K562 (cell line): ENCODE measurements around the gene TANGO6. TPM values are rescaled to one million over a fixed set of nuclear protein-coding genes. Genes with fewer than 3 reads are reported as not detected.

Experiments
- ATAC-seq: fragments of 200-7000 bp; cut with Tn5 transposase; 3 replicates; pipeline ENCODE4 v1.9.1; 2020; ENCODE audit warnings: moderate library complexity
- BruUV-seq: library from RNA; stranded (reverse); fragments of 400-500 nt; replicated peaks from 2 replicates; lab custom pipeline; 2021; lab: Mats Ljungman, UMichigan
- CTCF ChIA-PET: fragments of 300-600 bp; formaldehyde crosslinking; extraction: SDS; loops from one replicate; lab custom pipeline; 2021; ENCODE audit warnings: low intra/inter-chr PET ratio; lab: Yijun Ruan, JAX
- POLR2A ChIA-PET: fragments of 300-600, 350-650 bp; sonication (Branson Sonifier 250); formaldehyde crosslinking; extraction: SDS; loops from one replicate; lab custom pipeline; 2021; ENCODE audit warnings: antibody characterized with exemption, inconsistent platforms; lab: Yijun Ruan, JAX
- DNase-seq, 4 experiments: peaks; one replicate each; pipeline versions ENCODE4 v3.0.0 to v3.0.0-alpha.2; 2011 to 2018; ENCODE audit warnings: low spot score in 3 of 4, mixed read lengths in 3 of 4; ENCODE audit errors: extremely low read depth in 1 of 4
- FAIRE-seq: peaks from 2 replicates; lab custom pipeline; 2011; peaks lifted over from hg19 to GRCh38; lab: Jason Lieb, UNC
- H2AFZ ChIP-seq: 2 replicates; pipeline ENCODE4 v1.6.0; 2011; ENCODE audit warnings: low read depth, low read length, control low read depth, inconsistent platforms
- H3K27ac ChIP-seq: fragments of 200-600 bp; 3 replicates; pipeline ENCODE4 v1.8.0; 2011; ENCODE audit warnings: low read depth, mild to moderate bottlenecking, control low read depth, inconsistent platforms, low read length, moderate library complexity, mixed read lengths; ENCODE audit errors: extremely low read depth
- H3K27me3 ChIP-seq, 2 experiments: fragments of 300-600 bp in 1 of 2; 2 replicates in 1 of 2; 3 replicates in 1 of 2; pipeline versions ENCODE4 v1.6.0 to v1.8.0; 2011; ENCODE audit warnings: inconsistent platforms in 2 of 2, low read length in 2 of 2, mild to moderate bottlenecking in 1 of 2, mixed read lengths in 1 of 2, moderate library complexity in 1 of 2; ENCODE audit not compliant: control insufficient read depth in 2 of 2, insufficient read depth in 2 of 2
- H3K36me3 ChIP-seq: fragments of 300-600 bp; 3 replicates; pipeline ENCODE4 v1.8.0; 2011; ENCODE audit warnings: mild to moderate bottlenecking, low read length, inconsistent platforms; ENCODE audit not compliant: control insufficient read depth, insufficient read depth
- H3K4me1 ChIP-seq, 2 experiments: fragments of 200-600 bp in 1 of 2; replicated peaks in 1 of 2; 2 replicates in 1 of 2; 3 replicates in 1 of 2; pipeline versions ENCODE4 v1.5.1 to v1.8.0; 2011; ENCODE audit warnings: inconsistent platforms in 2 of 2, low read length in 2 of 2, mild to moderate bottlenecking in 1 of 2, mixed read lengths in 1 of 2, moderate library complexity in 1 of 2; ENCODE audit not compliant: control insufficient read depth in 2 of 2, insufficient read depth in 2 of 2
- H3K4me2 ChIP-seq: 2 replicates; pipeline ENCODE4 v1.6.1; 2011; ENCODE audit warnings: low read length, control low read depth, inconsistent platforms, mixed read lengths; ENCODE audit not compliant: insufficient read depth
- H3K4me3 ChIP-seq: fragments of 200-600 bp; sonication (generic), shearing (Covaris generic); 2 replicates; pipeline ENCODE4 v1.5.1; 2016; ENCODE audit warnings: control low read depth, inconsistent platforms
- H3K79me2 ChIP-seq: fragments of 200-600 bp; 3 replicates; pipeline ENCODE4 v1.8.0; 2011; ENCODE audit warnings: low read length, inconsistent platforms; ENCODE audit not compliant: control insufficient read depth, insufficient read depth
- H3K9ac ChIP-seq, 2 experiments: 2 replicates each; pipeline versions ENCODE4 v1.6.0 to v1.6.1; 2011; ENCODE audit warnings: low read depth in 2 of 2, low read length in 2 of 2, control low read depth in 1 of 2, inconsistent platforms in 1 of 2, mild to moderate bottlenecking in 1 of 2, mixed read lengths in 1 of 2; ENCODE audit not compliant: insufficient read depth in 1 of 2
- H3K9me1 ChIP-seq: one replicate; pipeline ENCODE4 v1.6.0; 2011; ENCODE audit warnings: inconsistent platforms, mild to moderate bottlenecking, low read length, moderate library complexity; ENCODE audit not compliant: control insufficient read depth, insufficient read depth
- H3K9me3 ChIP-seq: replicated peaks from 2 replicates; pipeline ENCODE4 v1.5.1; 2011; ENCODE audit warnings: low read depth, low read length, inconsistent platforms; ENCODE audit not compliant: control insufficient read depth, insufficient read depth
- H4K20me1 ChIP-seq: replicated peaks from 2 replicates; pipeline ENCODE4 v1.6.1; 2011; ENCODE audit warnings: low read length, inconsistent platforms, mixed read lengths; ENCODE audit not compliant: control insufficient read depth, insufficient read depth
- BCOR ChIP-seq: fragments of 450-650 bp; IDR thresholded peaks from 2 replicates; pipeline ENCODE4 v1.6.1; 2016
- BDP1 ChIP-seq: IDR thresholded peaks from 3 replicates; pipeline ENCODE4 v1.6.1; 2011; ENCODE audit not compliant: insufficient read length, insufficient read depth
- JUND ChIP-seq, 2 experiments: IDR thresholded peaks; 2 replicates in 1 of 2; 3 replicates in 1 of 2; pipeline ENCODE4 v1.6.1; 2011; ENCODE audit warnings: borderline replicate concordance in 2 of 2, low read depth in 2 of 2, low read length in 2 of 2, improper control_type of control experiment in 1 of 2, missing biosample characterization in 1 of 2, missing genetic modification characterization in 1 of 2, missing genetic modification reagents in 1 of 2
- KLF10 ChIP-seq: fragments of 250-450 bp; sonication (Bioruptor Pico); IDR thresholded peaks from 2 replicates; pipeline ENCODE4 v1.6.1; 2021; ENCODE audit warnings: matching md5 sums
- MCM3 ChIP-seq: fragments of 450-650 bp; IDR thresholded peaks from 2 replicates; pipeline ENCODE4 v1.6.1; 2016
- NCOA4 ChIP-seq: fragments of 450-650 bp; IDR thresholded peaks from 2 replicates; pipeline ENCODE4 v1.6.1; 2018; ENCODE audit warnings: mild to moderate bottlenecking; ENCODE audit not compliant: partially characterized antibody
- NELFE ChIP-seq: IDR thresholded peaks from 2 replicates; pipeline ENCODE4 v1.6.1; 2011; ENCODE audit warnings: mild to moderate bottlenecking; ENCODE audit not compliant: insufficient read depth, insufficient read length
- POLR2B ChIP-seq: fragments of 450-650 bp; IDR thresholded peaks from 2 replicates; pipeline ENCODE4 v1.6.1; 2018; ENCODE audit warnings: low read depth; ENCODE audit not compliant: partially characterized antibody
- SMARCE1 ChIP-seq: fragments of 450-650 bp; IDR thresholded peaks from 2 replicates; pipeline ENCODE4 v1.7.1; 2016; ENCODE audit warnings: mild to moderate bottlenecking
- SRSF9 ChIP-seq: fragments of 200-400 bp; formaldehyde crosslinking; IDR thresholded peaks from 2 replicates; pipeline ENCODE4 v1.6.1; 2017; ENCODE audit warnings: low read depth, low read length, borderline replicate concordance
- TAF7 ChIP-seq: fragments of 450-650 bp; IDR thresholded peaks from 2 replicates; pipeline ENCODE4 v1.6.1; 2016; ENCODE audit warnings: missing genetic modification characterization, missing compliant biosample characterization
- U2AF1 ChIP-seq: fragments of 200-400 bp; formaldehyde crosslinking; optimal IDR thresholded peaks from 2 replicates; pipeline ENCODE3; 2017; ENCODE audit warnings: mild to moderate bottlenecking, low read depth, low read length, moderate library complexity
- ZNF408 ChIP-seq: fragments of 250-450 bp; sonication (Bioruptor Pico); IDR thresholded peaks from 2 replicates; pipeline ENCODE4 v1.4.0; 2020; ENCODE audit warnings: low read depth, mild to moderate bottlenecking, moderate library complexity
- ZNF436 ChIP-seq: fragments of 250-450, 450-650 bp; sonication (Bioruptor Pico); formaldehyde crosslinking; IDR thresholded peaks from 2 replicates; pipeline ENCODE4 v1.7.0; 2020; ENCODE audit warnings: mild to moderate bottlenecking
- in situ Hi-C: fragments of 300-500 bp; cut with MboI; formaldehyde crosslinking; loops from 4 replicates; pipeline ENCODE4 v1.15.0; 2018; ENCODE audit warnings: inconsistent platforms, mixed read lengths
- intact Hi-C: fragments of 100-400 bp; cut with micrococcal nuclease; formaldehyde crosslinking; loops from 2 replicates; pipeline ENCODE4 v1.14.2; 2022
- polyA plus RNA-seq, 8 experiments: library from polyadenylated mRNA; depleted of rRNA in 4 of 8; stranded (reverse) in 5 of 8; unstranded in 3 of 8; fragments of >200 nt; fragmentation: Nextera tagmentation in 2 of 8; fragmentation: Illumina TruSeq in 1 of 8; extraction: Ambion mirVana in 2 of 8; extraction: Trizol in 1 of 8; gene quantifications; 2 replicates each; pipeline versions ENCODE4 v1.2.1 to v1.2.3, GENCODE V29; 2011 to 2014; ENCODE audit warnings: inconsistent platforms in 1 of 8, missing spikeins in 1 of 8
- total RNA-seq, 7 experiments: library from RNA; depleted of rRNA in 6 of 7; stranded (reverse); fragments of >200 nt in 6 of 7; fragmentation: Illumina TruSeq in 2 of 7; extraction: Trizol in 2 of 7; gene quantifications; 2 replicates each; pipeline versions ENCODE4 v1.2.1 to v1.2.3, GENCODE V29; 2011 to 2021; ENCODE audit warnings: low replicate concordance in 1 of 7
- TF ChIP-seq, protein P1 (sequence below): fragments of 250-450 bp; sonication (Bioruptor Pico); IDR thresholded peaks from 2 replicates; pipeline ENCODE4 v1.5.0; 2021; ENCODE audit warnings: mild to moderate bottlenecking, moderate library complexity
- TF ChIP-seq, protein P2 (sequence below): fragments of 450-650 bp; formaldehyde crosslinking; IDR thresholded peaks from 2 replicates; pipeline ENCODE4 v1.4.0; 2022; ENCODE audit warnings: missing genetic modification characterization
- TF ChIP-seq, protein P3 (sequence below): fragments of 250-450 bp; sonication (Bioruptor Pico); IDR thresholded peaks from 2 replicates; pipeline ENCODE4 v1.5.1; 2021; ENCODE audit warnings: mild to moderate bottlenecking

The TANGO6 gene
- total and polyA plus RNA-seq, 9 of the 15 experiments (the other 6 are each of a cell fraction or from before 2014, with no cell fraction given), result 1.6 to 15.2 (median 9.6) TPM

DNA sequence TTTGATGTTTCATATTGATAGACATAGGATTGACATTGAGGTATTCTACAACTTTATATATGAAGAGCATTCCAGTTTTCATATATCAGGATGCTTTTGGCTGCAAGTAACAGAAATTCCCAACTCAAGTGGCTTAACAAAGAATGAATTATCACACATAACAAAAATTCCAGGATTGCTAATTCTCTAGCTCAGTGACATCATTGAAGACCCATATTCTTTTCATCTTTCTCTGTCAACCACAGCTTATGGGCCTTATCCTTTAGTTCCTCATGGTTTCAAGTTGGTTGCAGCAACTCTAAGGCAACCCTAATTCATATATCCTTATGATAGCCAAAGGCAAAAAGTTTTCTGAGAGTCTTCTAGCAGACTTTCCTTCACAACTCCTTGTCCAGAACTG lies 170.7 kb downstream of the TANGO6 start (continued):
- TF ChIP-seq NCOA4 (no peak), BCOR (no peak), KLF10 (CRISPR knock-in tag) (no peak)
- TF ChIP-seq, all 486 proteins: peak for 0

DNA sequence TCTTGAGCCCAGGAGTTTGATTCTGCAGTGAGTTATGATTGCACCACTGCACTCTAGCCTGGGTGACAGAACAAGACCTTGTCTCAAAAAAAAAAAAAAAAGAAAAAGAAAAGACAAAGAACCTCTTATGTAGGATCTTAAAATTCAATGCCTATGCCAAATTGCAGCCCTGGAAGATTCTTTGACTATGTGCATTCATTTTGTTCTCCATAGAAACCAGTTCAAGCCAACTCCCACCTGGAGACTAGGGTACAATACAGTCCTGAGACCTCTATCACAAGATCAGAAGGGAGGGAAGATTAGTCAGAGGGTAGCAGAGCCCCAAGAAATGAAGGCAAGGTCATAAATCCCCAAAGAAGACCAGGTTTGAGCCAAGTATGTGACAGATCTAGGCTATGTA lies 171.5 kb downstream of the TANGO6 start:
- DNase-seq, result no peak
- in situ Hi-C loops (no loop called here), intact Hi-C loops (no loop called here)
- Histone ChIP-seq H4K20me1 (no peaks in the 10 kb centered on the region), H3K27ac (no peak overlapping the region), H3K9me3 (no peaks in the 10 kb centered on the region), H3K9ac (peak overlapping the region in 1 of 2 experiments; percentile 28; a peak in 1 of 4 replicates), H2AFZ (no peak overlapping the region), H3K4me1 (no peaks in the 10 kb centered on the region; a peak in 1 of 5 replicates), H3K27me3 (no peaks in the 10 kb centered on the region), H3K79me2 (no peaks in the 10 kb centered on the region), H3K4me3 (no peak overlapping the region), H3K4me2 (no peak overlapping the region), H3K36me3 (no peaks in the 10 kb centered on the region), H3K9me1 (no peaks in the 10 kb centered on the region)
- CTCF ChIA-PET, result no interaction called here
- no peak for ATAC-seq
- no peak for FAIRE-seq
- POLR2A ChIA-PET, result interaction anchor here (0.6 to 1.3 kb wide), 2 partner anchors 9 to 19 kb away, joined by 3 to 4 read pairs; no protein-coding TSS in a partner anchor
- BruUV-seq, result no TSS peak
- TF ChIP-seq NELFE (no peak), POLR2B (no peak), KLF10 (CRISPR knock-in tag) (no peak), U2AF1 (no peak), JUND (IDR thresholded peaks at IDR 0.05; ENCODE audit: borderline replicate concordance, low read depth, low read length) (no peak), JUND (tag; IDR thresholded peaks at IDR 0.05; ENCODE audit: borderline replicate concordance, low read depth, low read length) (no peak), TAF7 (tag) (no peak), MCM3 (no peak), SRSF9 (no peak), SMARCE1 (no peak), ZNF408 (no peak), BDP1 (no peak), ZNF436 (CRISPR knock-in tag) (no peak)
- TF ChIP-seq, protein P1, sequence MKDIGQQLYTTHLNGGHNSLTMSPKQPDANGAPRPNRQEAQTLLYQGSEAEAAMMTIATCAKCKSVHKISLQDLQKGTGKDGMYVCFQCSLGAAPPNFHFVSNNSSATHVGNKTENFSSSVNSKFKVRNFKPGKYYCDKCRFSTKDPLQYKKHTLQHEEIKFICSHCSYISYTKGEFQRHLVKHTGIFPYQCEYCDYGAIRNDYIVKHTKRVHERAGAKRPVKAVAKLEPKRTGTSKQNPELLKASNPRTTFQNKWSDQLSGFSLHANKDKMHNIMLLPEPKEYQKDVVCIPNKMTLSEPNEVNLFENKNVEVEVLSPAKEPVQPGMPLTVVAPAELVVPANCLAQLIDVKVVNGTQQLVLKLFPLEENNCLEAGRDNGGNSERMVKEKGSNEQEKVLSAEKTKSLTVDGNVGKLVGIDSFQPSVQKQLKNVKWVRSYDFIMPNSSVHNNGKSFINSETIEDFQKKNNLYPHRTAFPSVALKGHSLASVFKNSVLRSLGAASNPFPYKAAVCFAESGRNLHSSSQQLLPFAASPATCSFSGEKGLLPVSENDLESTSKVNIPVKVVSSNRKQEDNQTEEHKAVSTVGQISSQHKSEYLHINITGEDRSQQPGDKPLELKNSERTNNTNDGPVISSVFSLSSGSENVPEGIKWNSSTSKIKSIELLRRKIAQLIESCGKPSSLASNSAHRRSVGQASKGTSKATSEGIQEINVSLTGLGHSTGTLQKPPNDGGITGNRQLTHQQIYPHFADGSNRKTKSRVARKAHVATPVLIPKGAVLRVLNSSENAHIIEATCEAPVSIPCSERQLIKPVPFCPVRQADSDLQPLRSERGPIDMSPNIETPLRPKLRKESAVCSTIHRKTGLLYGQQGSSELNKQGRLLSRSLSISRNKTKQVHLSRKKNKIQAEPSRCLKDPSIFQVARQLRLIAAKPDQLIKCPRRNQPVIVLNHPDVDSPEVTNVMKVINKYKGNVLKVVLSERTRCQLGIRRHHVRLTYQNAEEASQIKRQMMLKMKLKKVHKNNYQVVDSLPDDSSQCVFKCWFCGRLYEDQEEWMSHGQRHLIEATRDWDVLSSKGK (CRISPR knock-in tag), result no peak
- TF ChIP-seq, protein P2, sequence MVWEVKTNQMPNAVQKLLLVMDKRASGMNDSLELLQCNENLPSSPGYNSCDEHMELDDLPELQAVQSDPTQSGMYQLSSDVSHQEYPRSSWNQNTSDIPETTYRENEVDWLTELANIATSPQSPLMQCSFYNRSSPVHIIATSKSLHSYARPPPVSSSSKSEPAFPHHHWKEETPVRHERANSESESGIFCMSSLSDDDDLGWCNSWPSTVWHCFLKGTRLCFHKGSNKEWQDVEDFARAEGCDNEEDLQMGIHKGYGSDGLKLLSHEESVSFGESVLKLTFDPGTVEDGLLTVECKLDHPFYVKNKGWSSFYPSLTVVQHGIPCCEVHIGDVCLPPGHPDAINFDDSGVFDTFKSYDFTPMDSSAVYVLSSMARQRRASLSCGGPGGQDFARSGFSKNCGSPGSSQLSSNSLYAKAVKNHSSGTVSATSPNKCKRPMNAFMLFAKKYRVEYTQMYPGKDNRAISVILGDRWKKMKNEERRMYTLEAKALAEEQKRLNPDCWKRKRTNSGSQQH, result no peak
- TF ChIP-seq, protein P3, sequence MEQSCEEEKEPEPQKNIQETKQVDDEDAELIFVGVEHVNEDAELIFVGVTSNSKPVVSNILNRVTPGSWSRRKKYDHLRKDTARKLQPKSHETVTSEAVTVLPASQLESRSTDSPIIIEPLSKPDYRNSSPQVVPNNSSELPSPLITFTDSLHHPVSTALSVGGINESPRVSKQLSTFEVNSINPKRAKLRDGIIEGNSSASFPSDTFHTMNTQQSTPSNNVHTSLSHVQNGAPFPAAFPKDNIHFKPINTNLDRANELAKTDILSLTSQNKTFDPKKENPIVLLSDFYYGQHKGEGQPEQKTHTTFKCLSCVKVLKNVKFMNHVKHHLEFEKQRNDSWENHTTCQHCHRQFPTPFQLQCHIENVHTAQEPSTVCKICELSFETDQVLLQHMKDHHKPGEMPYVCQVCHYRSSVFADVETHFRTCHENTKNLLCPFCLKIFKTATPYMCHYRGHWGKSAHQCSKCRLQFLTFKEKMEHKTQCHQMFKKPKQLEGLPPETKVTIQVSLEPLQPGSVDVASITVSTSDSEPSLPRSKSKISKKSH (CRISPR knock-in tag), result no peak
